Measurements from ENCODE around the gene PRKN. TPM values are rescaled to one million over a fixed set of nuclear protein-coding genes. Genes with fewer than 3 reads are reported as not detected.

The PRKN gene
- total and polyA plus RNA-seq, 2 experiments from 2014 or later: 0.10 to 0.84 TPM

GRCh38 chr6:161542346-161542980 lies 1185.1 kb downstream of the PRKN start:
- Histone ChIP-seq H3K27ac (ENCODE audit: low read depth) (no peak overlapping the region), H3K79me2 (replicated peaks; ENCODE audit: insufficient read depth) (no peaks in the 10 kb centered on the region), H3K4me1 (ENCODE audit: insufficient read depth) (no peaks in the 10 kb centered on the region), H3K27me3 (ENCODE audit: insufficient read depth) (no peaks in the 10 kb centered on the region), H4K20me1 (replicated peaks; ENCODE audit: insufficient read depth) (no peaks in the 10 kb centered on the region), H3K9me2 (ENCODE audit: insufficient read depth) (no peaks in the 10 kb centered on the region), H2AFZ (no peak overlapping the region), H3F3A (replicated peaks; ENCODE audit: low read depth) (no peaks in the 10 kb centered on the region), H3K4me3 (no peak overlapping the region), H3K36me3 (ENCODE audit: insufficient read depth) (no peaks in the 10 kb centered on the region), H3K4me2 (no peak overlapping the region)
- H3K9me3 Mint-ChIP-seq: no peaks in the 10 kb centered on the region
- no peaks in the 10 kb centered on the region for H3K27me3 Mint-ChIP-seq (ENCODE audit: insufficient read depth, low read depth, poor library complexity)
- no peak for DNase-seq (ENCODE audit: low spot score)
- no peaks in the 10 kb centered on the region for H3K36me3 Mint-ChIP-seq (ENCODE audit: low read depth)
- no peak for ATAC-seq
- TF ChIP-seq CTCF (conservative IDR thresholded peaks at IDR 0.05; ENCODE audit: low read depth in 2 of 2) (no peak), ZNF331 (CRISPR knock-in tag; IDR thresholded peaks at IDR 0.05; ENCODE audit: low read depth) (no peak), STAT1 (IDR thresholded peaks at IDR 0.05; ENCODE audit: unreplicated experiment) (no peak), EZH2phosphoT487 (IDR thresholded peaks at IDR 0.05; ENCODE audit: unreplicated experiment) (no peak), REST (IDR thresholded peaks at IDR 0.05; ENCODE audit: unreplicated experiment) (no peak), JUNB (IDR thresholded peaks at IDR 0.05; ENCODE audit: unreplicated experiment) (no peak), CREB1 (CRISPR knock-in tag; IDR thresholded peaks at IDR 0.05; ENCODE audit: low read depth) (no peak), EZH2 (IDR thresholded peaks at IDR 0.05; ENCODE audit: low read depth, unreplicated experiment) (no peak), ZNF462 (CRISPR knock-in tag; IDR thresholded peaks at IDR 0.05) (no peak), POLR2AphosphoS5 (IDR thresholded peaks at IDR 0.05; ENCODE audit: low read depth) (no peak), ETS1 (IDR thresholded peaks at IDR 0.05) (no peak), NANOG (IDR thresholded peaks at IDR 0.05; ENCODE audit: borderline replicate concordance) (no peak), ZNF114 (CRISPR knock-in tag; IDR thresholded peaks at IDR 0.05) (no peak)
- H3K4me1 Mint-ChIP-seq: peaks cover 3% of the 10 kb centered on the region; the same call in 2 of the 3 replicates
- H3K4me3 Mint-ChIP-seq: no peak overlapping the region
- H3K27ac Mint-ChIP-seq: no peak overlapping the region

Measured in GM23338 (cell line).